ENCODE results near the gene SMIM10L2A. TPM values are rescaled to one million over a fixed set of nuclear protein-coding genes. Genes with fewer than 3 reads are reported as not detected.

Gene SMIM10L2A
- total and polyA plus RNA-seq, 2 donors = 0.52 to 0.55 TPM

DNA sequence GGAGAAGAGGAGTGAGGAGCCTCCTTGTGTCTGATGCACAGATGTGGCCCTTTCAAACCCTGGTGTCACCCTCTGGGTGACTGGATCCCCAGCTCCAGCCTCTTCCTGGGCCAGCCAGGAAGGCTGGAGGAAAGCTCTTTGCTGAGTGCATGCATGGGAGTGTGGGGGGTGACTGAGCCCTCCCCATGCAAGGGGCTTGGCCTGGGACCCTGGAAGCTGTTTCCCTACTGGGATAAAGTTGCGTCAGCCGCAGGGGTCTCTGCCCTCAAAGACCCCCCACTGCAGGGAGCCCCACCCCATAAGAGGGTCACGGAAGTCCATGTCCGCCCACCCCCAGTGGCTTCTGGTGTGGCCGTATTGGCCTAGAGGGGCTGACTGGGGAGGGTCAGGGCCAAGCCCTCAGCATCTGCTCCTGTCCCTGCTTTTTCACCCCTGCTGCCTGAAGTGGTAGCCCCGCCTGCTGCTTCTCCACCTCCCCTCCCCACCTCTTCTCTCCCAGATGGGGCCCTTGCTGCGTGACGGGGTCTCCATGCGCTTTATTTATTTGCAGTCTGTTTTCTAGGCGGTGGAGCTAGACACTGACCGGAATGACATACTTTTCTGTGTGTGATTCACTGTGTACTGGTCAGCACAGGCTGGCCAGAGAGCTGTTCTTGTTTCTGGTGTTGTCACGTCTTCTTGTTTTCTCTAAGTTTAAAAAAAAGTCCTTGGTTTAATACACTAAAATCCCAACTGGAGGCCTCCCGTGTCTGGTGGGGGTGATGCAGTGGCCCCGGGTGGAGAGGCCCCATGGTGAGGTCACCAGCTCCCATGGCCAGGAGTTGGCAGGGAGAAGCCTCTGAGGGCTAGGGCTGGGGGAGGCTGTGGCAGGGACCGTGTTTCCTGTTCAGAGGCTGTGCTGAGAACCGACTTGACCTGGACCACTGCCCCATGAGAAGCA, 3.6 kb downstream of the SMIM10L2A start:
- no peak for DNase-seq (ENCODE audit: low read depth in 6 of 9, low spot score in 9 of 9)
- no peak overlapping the region for H3K27ac ChIP-seq (ENCODE audit: low read depth in 1 of 2, low read length in 1 of 2)
- peaks cover 0 to 2% of the 10 kb centered on the region in 2 donors for H3K4me1 ChIP-seq (ENCODE audit: control insufficient read depth in 2 of 2, insufficient read depth in 2 of 2, low read length in 2 of 2)
- no peak overlapping the region for H3K4me3 ChIP-seq (ENCODE audit: low read length in 2 of 2)
- no peaks in the 10 kb centered on the region for H3K9me3 ChIP-seq (ENCODE audit: control insufficient read depth in 2 of 2, insufficient read depth in 1 of 2, low read length in 1 of 2)
- no peaks in the 10 kb centered on the region for H3K36me3 ChIP-seq (ENCODE audit: control insufficient read depth in 2 of 2, insufficient read depth in 2 of 2, low read length in 1 of 2)
- WGBS = 90% methylated on average over 16 of the region's 16 CpGs
- H3K27me3 ChIP-seq (ENCODE audit: control insufficient read depth in 2 of 2, insufficient read depth in 1 of 2, low read length in 1 of 2) = peaks cover 3 to 27% of the 10 kb centered on the region in 2 donors

DNA sequence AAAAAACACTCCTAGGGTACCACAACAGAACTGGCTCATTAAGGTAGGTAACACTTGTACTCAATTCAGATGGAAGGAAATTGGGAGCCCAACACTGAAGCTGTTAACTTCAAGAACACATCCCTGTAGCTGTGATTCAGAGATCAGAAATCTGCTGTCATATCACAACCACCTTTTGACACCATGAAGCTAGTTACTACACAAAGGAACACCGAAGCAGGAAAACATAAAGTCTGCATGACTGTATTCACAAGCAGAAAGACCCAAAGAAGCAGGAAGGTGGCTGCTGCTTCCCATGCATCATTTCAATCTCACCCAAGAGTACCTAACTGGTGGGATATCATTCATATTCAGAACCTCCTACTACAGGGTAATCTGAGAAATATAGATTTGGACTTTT, 7.7 kb downstream of the SMIM10L2A start:
- H3K27me3 ChIP-seq (ENCODE audit: control insufficient read depth in 2 of 2, insufficient read depth in 1 of 2, low read length in 1 of 2) = peaks cover 0 to 7% of the 10 kb centered on the region in 2 donors
- no peaks in the 10 kb centered on the region for H3K36me3 ChIP-seq (ENCODE audit: control insufficient read depth in 2 of 2, insufficient read depth in 2 of 2, low read length in 1 of 2)
- no peak overlapping the region for H3K4me3 ChIP-seq (ENCODE audit: low read length in 2 of 2)
- H3K27ac ChIP-seq (ENCODE audit: low read depth in 1 of 2, low read length in 1 of 2) = no peak overlapping the region
- H3K4me1 ChIP-seq (ENCODE audit: control insufficient read depth in 2 of 2, insufficient read depth in 2 of 2, low read length in 2 of 2) = no peaks in the 10 kb centered on the region
- no peak for DNase-seq (ENCODE audit: low read depth in 6 of 9, low spot score in 9 of 9)
- H3K9me3 ChIP-seq (ENCODE audit: control insufficient read depth in 2 of 2, insufficient read depth in 1 of 2, low read length in 1 of 2) = peaks cover 0 to 14% of the 10 kb centered on the region in 2 donors
- WGBS = 88% methylated on average over 1 of the region's 1 CpG

DNA sequence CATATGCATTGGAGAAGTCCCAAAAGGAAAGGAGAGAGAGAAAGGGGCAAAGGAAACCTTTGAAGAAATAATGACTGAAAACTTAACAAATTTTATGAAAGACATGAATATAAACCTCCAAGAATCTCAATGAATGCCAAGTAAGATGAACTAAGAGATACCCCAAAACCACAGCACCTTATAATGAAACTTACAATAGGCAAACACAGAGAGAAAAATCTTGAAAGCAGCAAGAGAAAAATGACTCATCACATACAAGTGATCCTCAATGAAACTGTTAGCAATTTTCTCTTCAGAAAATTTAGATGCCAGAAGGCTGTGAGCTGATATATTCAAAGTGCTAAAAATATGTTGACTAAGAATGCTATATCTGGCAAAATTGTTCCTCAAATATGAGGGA, 10.1 kb downstream of the SMIM10L2A start:
- H3K9me3 ChIP-seq (ENCODE audit: control insufficient read depth in 2 of 2, insufficient read depth in 1 of 2, low read length in 1 of 2) = peaks cover 0 to 16% of the 10 kb centered on the region in 2 donors
- H3K27me3 ChIP-seq (ENCODE audit: control insufficient read depth in 2 of 2, insufficient read depth in 1 of 2, low read length in 1 of 2) = peaks cover 0 to 3% of the 10 kb centered on the region in 2 donors
- no peaks in the 10 kb centered on the region for H3K4me1 ChIP-seq (ENCODE audit: control insufficient read depth in 2 of 2, insufficient read depth in 2 of 2, low read length in 2 of 2)
- no peaks in the 10 kb centered on the region for H3K36me3 ChIP-seq (ENCODE audit: control insufficient read depth in 2 of 2, insufficient read depth in 2 of 2, low read length in 1 of 2)
- H3K4me3 ChIP-seq (ENCODE audit: low read length in 2 of 2) = no peak overlapping the region
- no peak for DNase-seq (ENCODE audit: low read depth in 6 of 9, low spot score in 9 of 9)
- no peak overlapping the region for H3K27ac ChIP-seq (ENCODE audit: low read depth in 1 of 2, low read length in 1 of 2)

DNA sequence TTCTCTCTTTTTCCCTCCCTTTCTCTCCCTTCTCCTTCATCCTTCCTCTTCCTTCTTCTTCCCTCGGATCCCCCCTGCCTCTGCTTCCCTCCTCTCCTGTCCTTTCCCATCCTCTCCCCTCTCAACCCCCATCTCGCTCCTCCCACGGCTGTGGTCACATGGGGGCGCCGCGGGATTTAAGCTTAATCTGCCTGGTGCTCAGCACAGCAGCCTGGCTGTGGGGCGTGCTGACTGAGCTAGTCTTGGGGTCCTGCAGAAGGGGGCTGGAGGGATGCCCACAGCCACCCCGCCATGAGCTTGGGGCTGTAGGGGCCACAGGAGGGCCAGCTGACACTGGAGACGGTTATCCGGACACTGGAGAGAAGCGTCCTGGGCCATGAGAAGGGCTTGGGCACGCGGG, 10.7 kb downstream of the SMIM10L2A start:
- H3K27ac ChIP-seq (ENCODE audit: low read depth in 1 of 2, low read length in 1 of 2) = no peak overlapping the region
- no peaks in the 10 kb centered on the region for H3K36me3 ChIP-seq (ENCODE audit: control insufficient read depth in 2 of 2, insufficient read depth in 2 of 2, low read length in 1 of 2)
- no peaks in the 10 kb centered on the region for H3K4me1 ChIP-seq (ENCODE audit: control insufficient read depth in 2 of 2, insufficient read depth in 2 of 2, low read length in 2 of 2)
- H3K9me3 ChIP-seq (ENCODE audit: control insufficient read depth in 2 of 2, insufficient read depth in 1 of 2, low read length in 1 of 2) = peaks cover 0 to 16% of the 10 kb centered on the region in 2 donors
- H3K27me3 ChIP-seq (ENCODE audit: control insufficient read depth in 2 of 2, insufficient read depth in 1 of 2, low read length in 1 of 2) = no peaks in the 10 kb centered on the region
- H3K4me3 ChIP-seq (ENCODE audit: low read length in 2 of 2) = no peak overlapping the region
- 86% methylated on average over 13 of the region's 13 CpGs for WGBS
- DNase-seq (ENCODE audit: low read depth in 6 of 9, low spot score in 9 of 9) = no peak

DNA sequence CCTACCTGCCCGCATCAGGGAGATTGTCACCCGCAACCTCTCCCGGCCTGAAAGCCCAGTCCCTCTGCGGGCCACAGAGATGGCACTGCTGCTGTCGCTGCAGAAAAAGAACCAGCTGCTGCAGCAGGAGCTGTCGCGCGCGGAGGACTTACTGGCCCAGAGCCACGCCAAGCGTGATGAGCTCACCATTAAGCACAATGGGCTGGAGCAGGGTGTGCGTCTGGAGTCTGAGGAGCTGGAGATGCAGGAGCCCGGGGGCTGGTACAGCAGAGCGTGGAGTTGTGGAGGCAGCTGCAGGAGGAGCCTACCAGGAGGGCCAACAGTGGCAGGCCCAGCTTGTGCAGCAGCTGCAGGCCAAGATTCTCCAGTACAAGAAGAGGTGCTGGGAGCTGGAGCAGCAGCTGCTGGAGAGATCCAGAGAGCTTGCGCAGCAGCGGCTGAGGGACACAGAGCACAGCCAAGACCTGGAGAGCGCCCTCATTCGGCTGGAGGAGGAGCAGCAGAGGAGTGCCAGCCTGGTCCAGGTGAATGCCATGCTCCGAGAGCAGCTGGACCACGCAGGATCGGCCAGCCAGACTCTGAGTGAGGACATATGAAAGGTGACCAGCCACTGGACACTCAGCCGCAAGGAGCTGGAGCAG, 11.3 kb downstream of the SMIM10L2A start:
- no peaks in the 10 kb centered on the region for H3K4me1 ChIP-seq (ENCODE audit: control insufficient read depth in 2 of 2, insufficient read depth in 2 of 2, low read length in 2 of 2)
- H3K9me3 ChIP-seq (ENCODE audit: control insufficient read depth in 2 of 2, insufficient read depth in 1 of 2, low read length in 1 of 2) = peaks cover 0 to 16% of the 10 kb centered on the region in 2 donors
- no peaks in the 10 kb centered on the region for H3K27me3 ChIP-seq (ENCODE audit: control insufficient read depth in 2 of 2, insufficient read depth in 1 of 2, low read length in 1 of 2)
- DNase-seq (ENCODE audit: low read depth in 6 of 9, low spot score in 9 of 9) = no peak
- WGBS = 98% methylated on average over 22 of the region's 22 CpGs
- no peak overlapping the region for H3K27ac ChIP-seq (ENCODE audit: low read depth in 1 of 2, low read length in 1 of 2)
- H3K36me3 ChIP-seq (ENCODE audit: control insufficient read depth in 2 of 2, insufficient read depth in 2 of 2, low read length in 1 of 2) = no peaks in the 10 kb centered on the region
- no peak overlapping the region for H3K4me3 ChIP-seq (ENCODE audit: low read length in 2 of 2)

DNA sequence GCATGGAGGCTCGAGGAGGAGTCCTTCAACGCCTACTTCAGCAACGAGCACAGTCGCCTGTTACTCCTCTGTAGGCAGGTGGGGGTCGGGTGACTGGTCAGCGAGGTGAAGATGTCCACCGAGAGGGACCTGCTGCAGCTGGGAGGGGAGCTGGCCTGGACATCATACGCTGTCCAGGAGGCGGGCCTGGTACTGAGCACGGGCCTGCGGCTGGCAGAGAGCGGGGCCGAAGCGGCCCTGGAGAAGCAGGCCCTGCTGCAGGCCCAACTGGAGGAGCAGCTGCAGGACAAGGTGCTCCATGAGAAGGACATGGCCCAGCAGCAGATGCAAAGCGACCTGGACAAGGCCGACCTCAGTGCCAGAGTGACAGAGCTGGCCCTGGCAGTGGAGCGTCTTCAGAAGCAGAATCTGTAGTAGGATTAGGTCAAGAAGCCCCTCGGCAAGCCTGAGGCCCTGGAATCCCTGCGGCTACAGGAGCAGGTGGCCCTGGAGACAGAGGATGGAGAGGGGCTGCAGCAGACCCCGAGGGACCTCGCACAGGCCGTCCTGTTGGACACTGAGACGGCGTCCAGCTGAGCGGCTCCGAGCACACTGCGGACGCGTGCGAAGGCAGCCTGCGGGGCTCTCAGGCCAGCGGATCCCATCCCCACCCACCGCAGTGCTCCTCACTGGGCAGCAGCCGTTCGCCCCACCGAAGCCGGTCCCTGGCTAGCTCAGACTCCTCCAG, 11.9 kb downstream of the SMIM10L2A start:
- H3K4me1 ChIP-seq (ENCODE audit: control insufficient read depth in 2 of 2, insufficient read depth in 2 of 2, low read length in 2 of 2) = no peaks in the 10 kb centered on the region

DNA sequence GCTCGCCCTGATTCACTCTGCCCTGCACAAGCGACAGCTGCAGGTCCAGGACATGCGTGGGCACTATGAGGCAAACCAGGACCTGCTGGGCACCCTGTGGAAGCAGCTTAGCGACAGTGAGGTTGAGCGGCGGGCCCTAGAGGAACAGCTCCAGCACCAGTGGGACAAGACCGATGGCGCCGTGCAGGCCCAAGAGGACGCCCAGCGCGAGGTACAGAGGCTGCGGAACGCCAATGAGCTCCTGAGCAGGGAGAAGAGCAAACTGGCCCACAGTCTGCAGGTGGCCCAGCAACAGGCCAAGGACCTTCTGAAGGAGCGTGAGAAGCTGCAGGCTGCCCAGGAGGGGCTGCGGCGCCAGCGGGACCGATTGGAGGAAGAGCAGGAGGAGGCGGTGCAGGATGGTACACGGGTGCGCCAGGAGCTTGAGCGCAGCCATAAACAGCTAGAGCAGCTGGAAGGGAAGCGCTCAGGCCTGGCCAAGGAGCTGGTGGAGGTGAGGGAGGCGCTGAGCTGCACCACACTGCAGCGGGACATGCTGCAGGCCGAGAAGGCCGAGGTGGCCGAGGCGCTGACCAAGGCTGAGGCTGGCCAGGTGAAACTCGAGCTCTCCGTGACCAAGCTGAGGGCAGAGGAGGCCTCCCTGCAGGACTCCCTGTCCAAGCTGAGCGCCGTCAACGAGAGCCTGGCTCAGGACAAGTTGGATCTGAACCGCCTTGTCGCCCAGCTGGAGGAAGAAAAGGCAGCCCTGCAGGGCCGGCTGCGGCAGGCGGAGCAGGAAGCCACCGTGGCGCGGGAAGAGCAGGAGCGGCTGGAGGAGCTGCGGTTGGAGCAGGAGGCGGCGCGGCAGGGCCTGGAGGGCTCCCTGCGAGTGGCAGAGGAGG, 12.8 kb downstream of the SMIM10L2A start:
- 98% methylated on average over 49 of the region's 49 CpGs for WGBS
- no peak for DNase-seq (ENCODE audit: low read depth in 6 of 9, low spot score in 9 of 9)
- Histone ChIP-seq H3K27ac (ENCODE audit: low read depth in 1 of 2, low read length in 1 of 2) (no peak overlapping the region), H3K4me1 (ENCODE audit: control insufficient read depth in 2 of 2, insufficient read depth in 2 of 2, low read length in 2 of 2) (no peaks in the 10 kb centered on the region), H3K4me3 (ENCODE audit: low read length in 2 of 2) (no peak overlapping the region), H3K36me3 (ENCODE audit: control insufficient read depth in 2 of 2, insufficient read depth in 2 of 2, low read length in 1 of 2) (no peaks in the 10 kb centered on the region), H3K9me3 (ENCODE audit: control insufficient read depth in 2 of 2, insufficient read depth in 1 of 2, low read length in 1 of 2) (peaks cover 0 to 16% of the 10 kb centered on the region in 2 donors), H3K27me3 (ENCODE audit: control insufficient read depth in 2 of 2, insufficient read depth in 1 of 2, low read length in 1 of 2) (peaks cover 0 to 2% of the 10 kb centered on the region in 2 donors)

More for the DNA sequence above, 11.9 kb downstream of the SMIM10L2A start:
- DNase-seq (ENCODE audit: low read depth in 6 of 9, low spot score in 9 of 9) = no peak
- H3K4me3 ChIP-seq (ENCODE audit: low read length in 2 of 2) = no peak overlapping the region
- H3K27me3 ChIP-seq (ENCODE audit: control insufficient read depth in 2 of 2, insufficient read depth in 1 of 2, low read length in 1 of 2) = peaks cover 0 to 1% of the 10 kb centered on the region in 2 donors
- 98% methylated on average over 37 of the region's 37 CpGs for WGBS
- H3K9me3 ChIP-seq (ENCODE audit: control insufficient read depth in 2 of 2, insufficient read depth in 1 of 2, low read length in 1 of 2) = peaks cover 0 to 16% of the 10 kb centered on the region in 2 donors
- no peaks in the 10 kb centered on the region for H3K36me3 ChIP-seq (ENCODE audit: control insufficient read depth in 2 of 2, insufficient read depth in 2 of 2, low read length in 1 of 2)
- no peak overlapping the region for H3K27ac ChIP-seq (ENCODE audit: low read depth in 1 of 2, low read length in 1 of 2)

DNA sequence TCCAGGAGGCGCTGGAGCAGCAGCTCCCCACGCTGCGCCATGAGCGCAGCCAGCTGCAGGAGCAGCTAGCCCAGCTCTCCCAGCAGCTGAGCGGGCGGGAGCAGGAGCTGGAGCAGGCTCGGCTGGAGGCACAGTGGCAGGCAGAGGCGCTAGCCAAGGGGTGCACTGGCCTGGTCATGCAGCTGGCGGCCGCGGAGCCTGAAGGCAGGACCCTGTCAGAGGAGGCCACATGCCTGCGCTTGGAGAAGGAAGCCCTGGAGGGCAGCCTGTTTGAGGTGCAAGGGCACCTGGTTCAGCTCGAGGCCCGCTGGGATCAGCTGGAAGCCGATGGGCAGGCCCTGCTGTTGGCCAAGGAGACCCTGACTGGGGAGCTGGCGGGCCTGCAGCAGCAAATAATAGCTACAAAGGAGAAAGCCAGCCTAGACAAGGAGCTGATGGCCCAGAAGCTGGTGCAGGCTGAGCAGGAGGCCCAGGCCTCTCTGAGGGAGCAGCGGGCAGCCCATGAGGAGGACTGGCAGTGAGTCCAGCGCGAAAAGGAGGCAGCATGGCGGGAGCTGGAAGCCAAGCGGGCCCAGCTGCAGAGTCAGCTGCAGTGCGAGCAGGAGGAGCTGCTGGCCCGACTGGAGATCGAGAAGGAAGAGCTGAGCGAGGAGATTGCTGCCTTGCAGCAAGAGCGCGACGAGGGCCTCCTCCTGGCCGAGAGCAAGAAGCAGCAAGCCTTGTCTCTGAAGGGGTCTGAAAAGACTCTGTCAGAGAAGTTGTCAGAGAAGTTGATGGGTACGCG, 13.6 kb downstream of the SMIM10L2A start:
- no peak overlapping the region for H3K27ac ChIP-seq (ENCODE audit: low read depth in 1 of 2, low read length in 1 of 2)
- peaks cover 0 to 2% of the 10 kb centered on the region in 2 donors for H3K27me3 ChIP-seq (ENCODE audit: control insufficient read depth in 2 of 2, insufficient read depth in 1 of 2, low read length in 1 of 2)
- WGBS = 97% methylated on average over 31 of the region's 31 CpGs
- no peak for DNase-seq (ENCODE audit: low read depth in 6 of 9, low spot score in 9 of 9)
- no peaks in the 10 kb centered on the region for H3K36me3 ChIP-seq (ENCODE audit: control insufficient read depth in 2 of 2, insufficient read depth in 2 of 2, low read length in 1 of 2)
- H3K9me3 ChIP-seq (ENCODE audit: control insufficient read depth in 2 of 2, insufficient read depth in 1 of 2, low read length in 1 of 2) = peaks cover 0 to 16% of the 10 kb centered on the region in 2 donors
- H3K4me3 ChIP-seq (ENCODE audit: low read length in 2 of 2) = no peak overlapping the region
- H3K4me1 ChIP-seq (ENCODE audit: control insufficient read depth in 2 of 2, insufficient read depth in 2 of 2, low read length in 2 of 2) = no peaks in the 10 kb centered on the region
